GM12878 (cell line): ENCODE results near the gene NEGR1. TPM values are rescaled to one million over a fixed set of nuclear protein-coding genes. Genes with fewer than 3 reads are reported as not detected.

Source experiments
- ATAC-seq: fragments of 200-7000 bp; cut with Tn5 transposase; 3 replicates; pipeline ENCODE4 v1.9.1; 2020; ENCODE audit warnings: mild to moderate bottlenecking, moderate library complexity
- BruUV-seq: library from RNA; stranded (reverse); fragments of 400-500 nt; replicated peaks from 2 replicates; lab custom pipeline; 2021; lab: Mats Ljungman, UMichigan
- CTCF ChIA-PET: fragments of 300-600 bp; sonication (Branson Sonifier 250); formaldehyde crosslinking; extraction: SDS; loops from one replicate; lab custom pipeline; 2021; ENCODE audit warnings: inconsistent platforms; lab: Yijun Ruan, JAX
- POLR2A ChIA-PET: fragments of 350-600 bp; formaldehyde crosslinking; extraction: SDS; loops from one replicate; lab custom pipeline; 2021; ENCODE audit warnings: inconsistent platforms; lab: Charles Lee
- RAD21 ChIA-PET: fragments of 300-600 bp; sonication (Branson Sonifier 250); formaldehyde crosslinking; loops from one replicate; lab custom pipeline; 2023; ENCODE audit warnings: antibody characterized with exemption; ENCODE audit not compliant: unreplicated experiment; lab: Charles Lee
- SMC1A ChIA-PET: fragments of 300-600 bp; sonication (Branson Sonifier 250); formaldehyde crosslinking; loops from one replicate; lab custom pipeline; 2023; ENCODE audit not compliant: unreplicated experiment, uncharacterized antibody; lab: Charles Lee
- DNase-seq: peaks from one replicate; pipeline ENCODE4 v3.0.0-alpha.2; 2011; ENCODE audit warnings: low read depth, low spot score
- FAIRE-seq: peaks from 3 replicates; lab custom pipeline; 2011; peaks lifted over from hg19 to GRCh38; lab: Jason Lieb, UNC
- H2AFZ ChIP-seq: 2 replicates; pipeline ENCODE4 v1.6.0; 2011; ENCODE audit warnings: low read depth, low read length, control low read depth; ENCODE audit not compliant: control insufficient read depth
- H3K27ac ChIP-seq: 2 replicates; pipeline ENCODE4 v1.5.1; 2011; ENCODE audit warnings: control low read depth; ENCODE audit not compliant: control insufficient read depth, insufficient read depth
- H3K27me3 ChIP-seq, 2 experiments: replicated peaks in 1 of 2; 2 replicates each; pipeline versions ENCODE4 v1.6.0 to v1.6.1; 2011; ENCODE audit warnings: low read length in 1 of 2; ENCODE audit not compliant: control insufficient read depth in 2 of 2, insufficient read depth in 2 of 2
- H3K36me3 ChIP-seq, 2 experiments: 2 replicates each; pipeline ENCODE4 v1.5.1; 2011; ENCODE audit warnings: low read length in 1 of 2; ENCODE audit not compliant: control insufficient read depth in 2 of 2, insufficient read depth in 2 of 2
- H3K4me1 ChIP-seq: 2 replicates; pipeline ENCODE4 v1.6.1; 2011; ENCODE audit warnings: mild to moderate bottlenecking, low read length, moderate library complexity, mixed read lengths; ENCODE audit not compliant: control insufficient read depth, insufficient read depth
- H3K4me2 ChIP-seq: 2 replicates; pipeline ENCODE4 v1.6.0; 2011; ENCODE audit warnings: control low read depth; ENCODE audit not compliant: control insufficient read depth, insufficient read depth
- H3K4me3 ChIP-seq: fragments of 200-600 bp; sonication (generic); 2 replicates; pipeline ENCODE4 v1.5.1; 2016
- H3K79me2 ChIP-seq: 2 replicates; pipeline ENCODE4 v1.6.0; 2011; ENCODE audit warnings: low read length; ENCODE audit not compliant: control insufficient read depth, insufficient read depth
- H3K9ac ChIP-seq: 2 replicates; pipeline ENCODE4 v1.8.0; 2011; ENCODE audit warnings: low read length, control low read depth, mixed read lengths; ENCODE audit not compliant: control insufficient read depth, insufficient read depth
- H3K9me3 ChIP-seq: replicated peaks from 3 replicates; pipeline ENCODE4 v1.5.1; 2011; ENCODE audit warnings: mild to moderate bottlenecking, low read length; ENCODE audit not compliant: control insufficient read depth, insufficient read depth
- H4K20me1 ChIP-seq: 2 replicates; pipeline ENCODE4 v1.6.0; 2011; ENCODE audit not compliant: control insufficient read depth, insufficient read depth
- BCL3 ChIP-seq: IDR thresholded peaks from 2 replicates; pipeline ENCODE4 v1.6.1; 2011; ENCODE audit warnings: borderline replicate concordance, low read depth, mild to moderate bottlenecking, moderate library complexity, low read length; ENCODE audit not compliant: insufficient read depth, poor library complexity, severe bottlenecking
- BCLAF1 ChIP-seq: fragments of 450-650 bp; IDR thresholded peaks from 2 replicates; pipeline ENCODE4 v1.6.1; 2017; ENCODE audit warnings: antibody characterized with exemption, mild to moderate bottlenecking, moderate library complexity
- CUX1 ChIP-seq: IDR thresholded peaks from 2 replicates; pipeline ENCODE4 v1.6.1; 2012; ENCODE audit warnings: improper control_type of control experiment, low read depth, low read length; ENCODE audit not compliant: insufficient replicate concordance
- EED ChIP-seq: sonication (generic); IDR thresholded peaks from 2 replicates; pipeline ENCODE4 v1.6.1; 2016; ENCODE audit warnings: antibody characterized with exemption, low read depth
- HDGF ChIP-seq: fragments of 450-650 bp; IDR thresholded peaks from 2 replicates; pipeline ENCODE4 v1.6.1; 2016; ENCODE audit warnings: antibody characterized with exemption
- LARP7 ChIP-seq: fragments of 450-650 bp; IDR thresholded peaks from 2 replicates; pipeline ENCODE4 v1.6.1; 2017; ENCODE audit warnings: mild to moderate bottlenecking
- MAX ChIP-seq: IDR thresholded peaks from 2 replicates; pipeline ENCODE4 v1.6.1; 2012; ENCODE audit warnings: low read depth, low read length, improper control_type of control experiment
- NR2C2 ChIP-seq: IDR thresholded peaks from 2 replicates; pipeline ENCODE4 v1.6.1; 2011; ENCODE audit warnings: borderline replicate concordance, low read depth; ENCODE audit not compliant: control insufficient read depth, insufficient read length
- RUNX3 ChIP-seq: IDR thresholded peaks from 2 replicates; pipeline ENCODE4 v1.6.1; 2012; ENCODE audit warnings: low read length, inconsistent platforms
- YBX1 ChIP-seq: fragments of 450-650 bp; IDR thresholded peaks from 2 replicates; pipeline ENCODE4 v1.6.1; 2016; ENCODE audit warnings: antibody characterized with exemption
- in situ Hi-C: fragments of 300-500 bp; cut with MboI; formaldehyde crosslinking; loops from 9 replicates; pipeline ENCODE4 v1.14.3; 2018; ENCODE audit warnings: mixed read lengths
- intact Hi-C: fragments of 100-400 bp; cut with micrococcal nuclease; formaldehyde crosslinking; loops from one replicate; pipeline ENCODE4 v1.14.2; 2022; ENCODE audit not compliant: unreplicated experiment
- polyA plus RNA-seq, 11 experiments: library from polyadenylated mRNA; depleted of rRNA in 4 of 11; unstranded in 6 of 11; stranded (reverse) in 5 of 11; fragments of >200 nt; fragmentation: Nextera tagmentation in 4 of 11; fragmentation: Illumina TruSeq in 1 of 11; extraction: Ambion mirVana in 4 of 11; extraction: Trizol in 1 of 11; gene quantifications; 1 replicate in 1 of 11; 2 replicates in 10 of 11; pipeline versions ENCODE4 v1.2.1 to v1.2.3, GENCODE V29; 2011 to 2016; ENCODE audit warnings: inconsistent platforms in 2 of 11, missing spikeins in 2 of 11, low read depth in 1 of 11
- total RNA-seq, 4 experiments: library from RNA; depleted of rRNA in 3 of 4; stranded (reverse); fragments of >200 nt in 3 of 4; fragmentation: Illumina TruSeq in 1 of 4; extraction: Trizol in 1 of 4; gene quantifications; 2 replicates each; pipeline versions ENCODE4 v1.2.1 to v1.2.3, GENCODE V29; 2013 to 2021

NEGR1 gene
- total and polyA plus RNA-seq, 10 of the 15 experiments (the other 5 are each of a cell fraction or from before 2014, with no cell fraction given), result under 0.01 to 0.03 (median 0.01) TPM; not detected in 7

- no peaks in the 10 kb centered on the region for H3K27me3 ChIP-seq
- intact Hi-C loops (no loop called here), in situ Hi-C loops (no loop called here)
- SMC1A ChIA-PET, result no interaction called here
- no peaks in the 10 kb centered on the region for H3K79me2 ChIP-seq
- H3K9ac ChIP-seq, result no peak overlapping the region
- no TSS peak for BruUV-seq
- no peak for FAIRE-seq
- H3K9me3 ChIP-seq, result no peaks in the 10 kb centered on the region
- H3K4me1 ChIP-seq, result no peaks in the 10 kb centered on the region
- H2AFZ ChIP-seq, result no peak overlapping the region
- TF ChIP-seq NR2C2 (no peak), LARP7 (no peak), RUNX3 (no peak), EED (no peak), BCLAF1 (no peak), BCL3 (no peak), YBX1 (no peak), MAX (no peak), CUX1 (no peak), HDGF (no peak)
- H3K4me3 ChIP-seq, result no peak overlapping the region
- DNase-seq, result no peak
- no peaks in the 10 kb centered on the region for H3K36me3 ChIP-seq
- CTCF ChIA-PET, result no interaction called here
- POLR2A ChIA-PET, result no interaction called here
- H4K20me1 ChIP-seq, result no peaks in the 10 kb centered on the region
- no peak overlapping the region for H3K27ac ChIP-seq
- no peak for ATAC-seq
- RAD21 ChIA-PET, result no interaction called here
- H3K4me2 ChIP-seq, result no peak overlapping the region
These were observed 537.0 kb downstream of the NEGR1 start for GRCh38 chr1:71745326-71745725.
